ENCODE data around the gene UBAC2. TPM values are rescaled to one million over a fixed set of nuclear protein-coding genes. Genes with fewer than 3 reads are reported as not detected.

The UBAC2 gene
- total and polyA plus RNA-seq, 4 donors, result 49.9 to 77.1 (median 53.7) TPM

GRCh38 chr13:99403458-99403971 lies 202.9 kb downstream of the UBAC2 start:
- Histone ChIP-seq H3K27ac (ENCODE audit: low read depth in 1 of 2, low read length in 1 of 2) (no peak overlapping the region), H3K4me3 (no peak overlapping the region), H3K4me1 (ENCODE audit: control insufficient read depth in 5 of 5, insufficient read depth in 5 of 5, low read length in 5 of 5) (no peaks in the 10 kb centered on the region), H3K36me3 (ENCODE audit: control insufficient read depth in 4 of 4, insufficient read depth in 4 of 4, low read length in 4 of 4) (no peaks in the 10 kb centered on the region), H3K9ac (ENCODE audit: insufficient read depth in 1 of 2, low read length in 2 of 2) (no peak overlapping the region), H3K27me3 (ENCODE audit: control insufficient read depth in 3 of 3, insufficient read depth in 3 of 3, low read length in 2 of 3) (no peaks in the 10 kb centered on the region), H3K9me3 (ENCODE audit: control insufficient read depth in 4 of 4, insufficient read depth in 3 of 4, low read length in 3 of 4) (no peaks in the 10 kb centered on the region)
- no peak for TF ChIP-seq CTCF (IDR thresholded peaks at IDR 0.05; ENCODE audit: control extremely low read depth, extremely low read depth)
- ATAC-seq (ENCODE audit: insufficient read depth, low FRiP score) (no peak), DNase-seq (no peak)
- WGBS, 2 donors, result 78 to 88% methylated on average over 5 of the region's 5 CpGs

- Histone ChIP-seq H3K4me3 (no peak overlapping the region), H3K36me3 (ENCODE audit: control insufficient read depth in 4 of 4, insufficient read depth in 4 of 4, low read length in 4 of 4) (no peaks in the 10 kb centered on the region), H3K27me3 (ENCODE audit: control insufficient read depth in 3 of 3, insufficient read depth in 3 of 3, low read length in 2 of 3) (no peaks in the 10 kb centered on the region), H3K9me3 (ENCODE audit: control insufficient read depth in 4 of 4, insufficient read depth in 3 of 4, low read length in 3 of 4) (peaks cover 0 to 3% (median 0%) of the 10 kb centered on the region in 4 donors), H3K9ac (ENCODE audit: insufficient read depth in 1 of 2, low read length in 2 of 2) (no peak overlapping the region), H3K4me1 (ENCODE audit: control insufficient read depth in 5 of 5, insufficient read depth in 5 of 5, low read length in 5 of 5) (no peaks in the 10 kb centered on the region), H3K27ac (ENCODE audit: low read depth in 1 of 2, low read length in 1 of 2) (no peak overlapping the region)
- WGBS, 2 donors, result 70 to 83% methylated on average over 24 of the region's 24 CpGs
- TF ChIP-seq CTCF (IDR thresholded peaks at IDR 0.05; ENCODE audit: control extremely low read depth, extremely low read depth), result no peak
- ATAC-seq (ENCODE audit: insufficient read depth, low FRiP score) (no peak), DNase-seq (no peak)
Measured at GRCh38 chr13:99404005-99404755, 203.5 kb downstream of the UBAC2 start.

- no peak overlapping the region for H3K9ac ChIP-seq (ENCODE audit: insufficient read depth in 1 of 2, low read length in 2 of 2)
- ATAC-seq (ENCODE audit: insufficient read depth, low FRiP score) (no peak), DNase-seq (no peak)
- 89 to 94% methylated on average over 15 of the region's 15 CpGs for WGBS, 2 donors
- no peak overlapping the region for H3K4me3 ChIP-seq
- no peaks in the 10 kb centered on the region for H3K27me3 ChIP-seq (ENCODE audit: control insufficient read depth in 3 of 3, insufficient read depth in 3 of 3, low read length in 2 of 3)
- no peak overlapping the region for H3K27ac ChIP-seq (ENCODE audit: low read depth in 1 of 2, low read length in 1 of 2)
- H3K9me3 ChIP-seq (ENCODE audit: control insufficient read depth in 4 of 4, insufficient read depth in 3 of 4, low read length in 3 of 4), result peaks cover 0 to 3% (median 0%) of the 10 kb centered on the region in 4 donors
- no peaks in the 10 kb centered on the region for H3K36me3 ChIP-seq (ENCODE audit: control insufficient read depth in 4 of 4, insufficient read depth in 4 of 4, low read length in 4 of 4)
- H3K4me1 ChIP-seq (ENCODE audit: control insufficient read depth in 5 of 5, insufficient read depth in 5 of 5, low read length in 5 of 5), result no peaks in the 10 kb centered on the region
- no peak for TF ChIP-seq CTCF (IDR thresholded peaks at IDR 0.05; ENCODE audit: control extremely low read depth, extremely low read depth)
Measured at GRCh38 chr13:99405966-99406365, 205.3 kb downstream of the UBAC2 start.
